Panc1 (cell line): ENCODE results near the gene PIK3R1.
"Not testable (repeated sequence)": the region's sequence is repeated elsewhere in the genome, so short reads cannot be mapped to it uniquely, and the experiment has no call there.

Source experiments
- POLR2AphosphoS5 ChIP-seq: IDR thresholded peaks from 2 replicates; pipeline ENCODE4 v1.6.1; 2012; ENCODE audit warnings: mild to moderate bottlenecking, low read depth, low read length, moderate library complexity
- REST ChIP-seq, 2 experiments: IDR thresholded peaks; 2 replicates each; pipeline ENCODE4 v1.6.1; 2011 to 2012; ENCODE audit warnings: low read depth in 2 of 2, control low read depth in 1 of 2, low read length in 1 of 2, mild to moderate bottlenecking in 1 of 2, moderate library complexity in 1 of 2; ENCODE audit not compliant: insufficient read depth in 1 of 2
- TF ChIP-seq, protein P1 (sequence below): fragments of 450-650 bp; IDR thresholded peaks from 2 replicates; pipeline ENCODE4 v1.5.1; 2017; ENCODE audit warnings: mild to moderate bottlenecking

DNA sequence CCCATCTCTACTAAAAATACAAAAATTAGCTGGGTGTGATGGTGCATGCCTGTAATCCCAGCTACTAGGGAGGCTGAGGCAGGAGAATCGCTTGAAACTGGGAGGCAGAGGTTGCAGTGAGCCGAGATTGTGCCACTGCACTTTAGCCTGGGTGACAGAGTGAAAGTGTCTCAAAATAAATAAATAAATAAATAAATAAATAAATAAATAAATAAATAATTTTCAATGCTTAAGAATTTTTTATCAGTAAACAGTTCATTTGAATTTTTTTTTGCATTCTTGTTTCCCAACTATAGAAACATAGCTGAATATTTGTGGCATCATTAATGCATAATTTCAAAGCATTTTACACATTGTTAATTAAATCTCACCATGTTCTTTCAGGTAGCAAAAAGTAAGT is 19.7 kb downstream of the PIK3R1 start:
- TF ChIP-seq, protein P1, sequence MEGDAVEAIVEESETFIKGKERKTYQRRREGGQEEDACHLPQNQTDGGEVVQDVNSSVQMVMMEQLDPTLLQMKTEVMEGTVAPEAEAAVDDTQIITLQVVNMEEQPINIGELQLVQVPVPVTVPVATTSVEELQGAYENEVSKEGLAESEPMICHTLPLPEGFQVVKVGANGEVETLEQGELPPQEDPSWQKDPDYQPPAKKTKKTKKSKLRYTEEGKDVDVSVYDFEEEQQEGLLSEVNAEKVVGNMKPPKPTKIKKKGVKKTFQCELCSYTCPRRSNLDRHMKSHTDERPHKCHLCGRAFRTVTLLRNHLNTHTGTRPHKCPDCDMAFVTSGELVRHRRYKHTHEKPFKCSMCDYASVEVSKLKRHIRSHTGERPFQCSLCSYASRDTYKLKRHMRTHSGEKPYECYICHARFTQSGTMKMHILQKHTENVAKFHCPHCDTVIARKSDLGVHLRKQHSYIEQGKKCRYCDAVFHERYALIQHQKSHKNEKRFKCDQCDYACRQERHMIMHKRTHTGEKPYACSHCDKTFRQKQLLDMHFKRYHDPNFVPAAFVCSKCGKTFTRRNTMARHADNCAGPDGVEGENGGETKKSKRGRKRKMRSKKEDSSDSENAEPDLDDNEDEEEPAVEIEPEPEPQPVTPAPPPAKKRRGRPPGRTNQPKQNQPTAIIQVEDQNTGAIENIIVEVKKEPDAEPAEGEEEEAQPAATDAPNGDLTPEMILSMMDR: not testable (repeated sequence)
- not testable (repeated sequence) for TF ChIP-seq POLR2AphosphoS5; REST (IDR thresholded peaks at IDR 0.05; ENCODE audit: insufficient read depth in 1 of 2, low read depth in 2 of 2, low read length in 1 of 2)
